Iris pigment epithelial cell (primary cell): Measurements from ENCODE around the gene ATOX1.
A peak's percentile ranks its signal among the peaks of the same experiment; 100 is the strongest.
"Not testable (repeated sequence)": the region's sequence is repeated elsewhere in the genome, so short reads cannot be mapped to it uniquely, and the experiment has no call there.

Experiments
- DNase-seq: peaks from one replicate; pipeline ENCODE4 v3.0.0-alpha.2; 2011; ENCODE audit warnings: low read depth

ATOX1 gene

DNA sequence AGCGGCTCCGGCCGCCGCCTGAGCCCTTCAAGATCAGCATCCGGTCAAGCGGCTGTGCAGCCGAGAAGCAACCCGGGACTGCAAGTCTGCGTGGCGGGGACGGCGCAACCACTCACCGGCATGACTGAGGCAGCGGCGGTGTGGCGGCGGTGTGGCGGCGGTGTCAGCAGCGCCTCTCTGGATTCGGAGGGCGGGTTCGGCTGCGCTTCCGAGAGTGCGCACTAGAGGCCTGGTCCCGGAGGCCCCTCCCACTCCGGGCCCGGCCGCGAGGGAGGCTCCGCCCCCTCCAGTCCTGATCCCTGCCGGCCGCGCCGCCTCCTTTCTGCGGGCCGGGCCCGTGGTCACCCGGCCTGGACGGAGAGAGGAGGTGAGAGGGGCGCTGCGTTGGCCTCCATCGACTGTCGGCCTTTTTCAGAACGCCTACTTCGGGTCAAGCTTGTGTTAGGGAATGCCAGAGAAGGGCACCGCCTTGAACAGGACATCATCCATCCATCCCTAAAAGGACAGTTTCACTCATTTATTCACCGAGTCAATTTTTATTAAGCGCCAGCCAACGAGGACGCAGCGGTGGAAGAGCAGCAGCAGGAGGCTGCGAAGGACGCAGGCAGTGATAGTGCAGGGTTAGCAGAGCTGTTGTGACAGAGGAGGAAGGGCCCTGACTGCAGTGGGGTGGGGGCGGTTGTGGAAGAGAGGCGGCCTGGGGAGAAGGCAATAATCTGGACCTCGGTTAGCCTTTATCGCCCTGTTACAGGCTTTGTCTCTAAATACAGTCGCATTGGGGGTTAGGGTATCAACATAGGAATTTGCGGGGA, at the start of gene ATOX1:
ATOX1 (minus strand) TSS at position 202 of the 812 bp plus-strand sequence; CDS start at position 122, 80 bp downstream.
- DNase-seq = peak; percentile 88

DNA sequence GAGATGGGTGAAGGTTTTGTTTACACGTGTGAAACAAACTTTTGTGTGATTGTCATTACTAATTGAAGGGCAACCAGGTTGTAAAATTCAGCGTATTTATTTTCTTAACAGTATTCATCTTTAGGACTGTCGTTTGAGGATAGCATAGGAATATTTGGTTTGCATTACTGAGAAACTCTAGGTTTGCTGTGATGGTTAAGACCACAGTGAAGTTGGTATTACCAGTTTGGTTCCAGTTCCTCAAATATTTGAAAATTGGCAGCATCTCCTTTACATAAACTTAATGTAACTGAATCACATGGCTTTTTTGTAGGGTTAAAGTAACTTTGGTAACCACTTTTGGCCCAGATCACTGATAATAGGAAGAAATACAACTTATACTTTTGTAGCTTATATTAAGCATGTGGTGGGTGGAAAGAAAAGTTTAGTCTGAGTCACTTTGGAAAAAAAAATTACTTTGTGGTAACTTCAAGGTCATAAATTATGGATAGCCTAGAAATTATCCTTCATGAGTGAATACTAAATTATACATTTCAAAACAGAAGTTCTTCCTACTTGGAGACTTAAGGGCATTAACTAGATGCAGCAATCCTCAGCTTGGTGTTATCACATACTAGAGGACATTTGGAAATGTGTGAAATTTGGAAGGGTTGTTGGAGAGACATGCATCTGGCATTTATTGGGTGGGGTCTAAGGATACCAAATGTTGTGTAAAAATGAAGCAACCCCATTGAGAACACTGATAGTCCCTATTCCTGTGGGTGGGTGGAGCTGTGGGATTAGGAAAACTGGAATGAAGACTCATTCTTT, 47.2 kb upstream of the ATOX1 start:
- peak; percentile 65 for DNase-seq

GRCh38 chr5:151800532-151800931, 42.1 kb upstream of the ATOX1 start:
- no peak for DNase-seq

DNA sequence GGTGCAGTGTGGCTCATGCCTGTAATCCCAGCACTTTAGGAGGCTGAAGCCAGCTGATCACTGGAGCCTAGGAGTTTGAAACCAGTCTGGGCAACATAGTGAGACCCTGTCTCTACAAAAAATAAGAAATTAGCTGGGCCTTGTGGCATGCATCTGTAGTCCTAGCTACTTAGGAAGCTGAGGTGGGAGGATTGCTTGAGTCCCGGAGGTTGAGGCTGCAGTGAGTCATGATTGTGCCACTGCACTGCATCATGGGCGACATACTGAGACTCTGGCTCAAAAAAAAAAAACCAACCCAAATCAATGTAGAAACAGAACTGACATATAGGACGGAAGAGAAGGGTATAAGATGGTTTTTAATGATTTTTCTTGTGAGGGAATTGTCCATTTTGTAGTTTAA, 41.0 kb upstream of the ATOX1 start:
- DNase-seq = peak; percentile 71

DNA sequence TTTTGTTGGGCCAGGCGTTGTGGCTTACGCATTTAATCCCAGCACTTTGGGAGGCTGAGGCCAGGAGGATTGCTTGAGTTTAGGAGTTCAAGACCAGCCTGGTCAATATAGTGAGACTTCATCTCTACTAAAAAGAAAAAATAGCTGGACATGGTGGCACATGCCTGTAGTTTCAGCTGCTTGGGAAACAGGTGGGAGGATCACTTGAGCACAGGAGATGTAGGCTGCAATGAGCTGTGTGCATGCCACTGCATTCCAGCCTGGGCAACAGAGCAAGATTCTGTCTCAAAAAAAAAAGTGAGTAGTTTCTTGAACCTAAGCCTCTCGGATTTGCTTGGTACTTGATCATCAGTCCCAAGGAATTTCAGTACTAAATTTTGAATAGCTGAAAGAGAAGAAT, 40.2 kb upstream of the ATOX1 start:
- no peak for DNase-seq

DNA sequence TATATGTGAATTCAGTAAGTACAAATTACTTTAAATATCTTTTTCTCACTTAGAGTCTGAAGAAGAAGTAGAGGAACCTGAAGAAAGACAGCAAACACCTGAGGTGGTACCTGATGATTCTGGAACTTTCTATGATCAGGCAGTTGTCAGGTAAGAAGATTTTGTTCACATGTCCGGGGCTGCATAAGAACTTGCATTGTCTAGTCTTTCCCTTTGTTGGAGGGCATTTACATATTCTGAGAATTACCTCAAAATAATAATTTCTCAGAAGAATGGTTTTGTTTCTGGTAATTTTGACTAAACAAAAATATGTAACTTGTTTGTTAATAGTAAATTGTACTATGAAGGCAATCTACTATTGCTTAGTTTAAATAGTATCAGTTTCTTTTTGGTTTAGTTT, 37.0 kb upstream of the ATOX1 start:
- no peak for DNase-seq

DNA sequence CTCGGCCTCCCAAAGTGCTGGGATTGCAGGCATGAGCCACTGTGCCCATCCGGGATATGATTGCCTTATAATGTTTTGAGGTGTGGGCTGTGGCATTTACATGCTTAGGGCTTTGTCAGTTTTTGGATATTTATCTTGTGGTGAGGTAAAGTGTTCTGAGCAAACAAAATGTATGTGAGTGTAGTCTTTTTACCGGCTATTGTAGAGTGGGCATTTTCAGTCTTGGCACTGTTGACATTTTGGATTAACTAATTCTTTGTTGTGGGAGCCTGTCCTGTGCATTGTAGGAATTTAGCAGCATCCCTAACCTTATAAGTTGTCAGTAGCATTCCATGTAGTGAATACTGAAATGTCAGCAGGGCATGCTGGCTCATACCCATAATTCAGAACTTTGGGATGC, 34.9 kb upstream of the ATOX1 start:
- no peak for DNase-seq

- no peak for DNase-seq
Measured at GRCh38 chr5:151787817-151788216, 29.4 kb upstream of the ATOX1 start.

DNA sequence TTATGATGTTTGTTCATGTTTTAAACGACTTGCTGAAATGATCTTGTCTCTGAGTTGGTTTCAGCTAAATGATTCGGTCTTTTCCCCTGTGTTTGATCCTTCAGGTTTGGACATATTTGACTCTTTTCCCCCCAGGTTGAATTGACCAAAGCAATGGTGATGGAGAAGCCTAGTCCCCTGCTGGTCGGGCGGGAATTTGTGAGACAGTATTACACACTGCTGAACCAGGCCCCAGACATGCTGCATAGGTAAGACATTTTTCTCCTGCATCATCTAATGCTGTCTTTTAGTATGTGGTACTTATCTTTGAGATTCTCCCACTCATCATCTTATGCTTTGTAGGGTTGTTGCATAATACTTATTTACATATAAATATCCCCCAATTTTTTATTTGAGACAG, 28.0 kb upstream of the ATOX1 start:
- no peak for DNase-seq

DNA sequence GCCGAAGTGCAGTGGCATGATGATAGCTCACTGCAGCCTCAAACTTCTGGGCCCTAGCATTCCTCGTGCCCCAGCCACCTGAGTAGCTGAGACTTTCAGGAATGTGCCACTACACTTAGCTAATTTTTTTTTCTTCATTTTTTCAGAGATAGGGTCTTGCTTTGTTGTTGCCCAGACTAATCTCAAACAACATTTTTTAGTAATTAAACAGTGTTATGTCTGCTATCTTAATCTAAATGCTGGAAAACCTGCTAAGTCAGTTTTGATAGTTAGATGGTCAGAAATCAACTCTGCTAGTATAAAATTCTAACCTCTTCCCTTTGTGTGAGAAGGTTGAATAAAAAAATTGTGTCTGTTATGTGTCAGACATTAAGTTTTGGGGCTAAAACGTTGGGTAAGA, 25.7 kb upstream of the ATOX1 start:
- DNase-seq = no peak

- not testable (repeated sequence) for DNase-seq
Measured at GRCh38 chr5:151783664-151784063, 25.2 kb upstream of the ATOX1 start.

GRCh38 chr5:151781201-151781600, 22.8 kb upstream of the ATOX1 start:
- DNase-seq = no peak

DNA sequence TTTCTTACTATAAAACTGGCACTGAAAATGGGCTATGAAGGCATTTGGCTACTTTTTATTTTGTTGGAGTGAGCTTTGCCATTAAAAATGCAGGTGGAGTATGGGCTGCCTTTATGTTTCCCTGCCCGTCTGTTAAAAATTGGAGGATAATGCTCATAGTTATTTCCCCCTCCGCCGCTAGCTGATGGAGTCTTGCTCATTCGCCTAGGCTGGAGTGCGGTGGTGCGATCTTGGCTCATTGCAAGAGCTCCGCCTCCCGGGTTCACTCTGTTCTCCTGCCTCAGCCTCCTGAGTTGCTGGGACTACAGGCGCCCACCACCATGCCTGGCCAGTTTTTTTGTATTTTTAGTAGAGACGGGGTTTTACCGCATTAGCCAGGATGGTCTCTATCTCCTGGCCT, 21.9 kb upstream of the ATOX1 start:
- no peak for DNase-seq

GRCh38 chr5:151779531-151780125, 21.2 kb upstream of the ATOX1 start:
- DNase-seq = no peak

DNA sequence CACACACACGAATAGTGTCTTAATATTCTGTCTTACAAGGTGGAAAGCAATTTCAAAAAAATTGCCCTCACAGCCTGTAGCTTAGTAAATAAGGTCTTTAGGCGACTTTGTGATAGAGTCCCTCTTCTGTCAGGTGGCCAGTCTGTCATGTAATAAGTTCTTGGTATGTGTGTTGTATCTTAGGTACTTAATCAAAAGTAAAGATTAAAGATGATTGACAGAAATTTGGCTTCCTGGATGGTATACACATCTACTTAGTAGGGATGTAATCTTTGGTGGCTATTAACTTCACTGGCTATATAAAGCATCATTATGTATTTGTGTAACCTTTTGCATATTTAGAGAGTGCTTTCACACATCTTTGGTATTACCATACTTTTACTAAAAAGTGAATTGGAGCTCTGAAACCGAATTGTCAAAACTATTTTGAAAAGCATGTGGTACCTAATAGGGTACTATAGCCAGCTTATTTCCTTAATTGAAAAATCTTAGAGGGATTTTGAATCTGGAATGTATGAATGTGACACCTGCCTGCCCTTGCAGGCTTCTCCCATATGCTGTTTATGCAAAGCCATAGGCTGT, 16.7 kb upstream of the ATOX1 start:
- DNase-seq = no peak

DNA sequence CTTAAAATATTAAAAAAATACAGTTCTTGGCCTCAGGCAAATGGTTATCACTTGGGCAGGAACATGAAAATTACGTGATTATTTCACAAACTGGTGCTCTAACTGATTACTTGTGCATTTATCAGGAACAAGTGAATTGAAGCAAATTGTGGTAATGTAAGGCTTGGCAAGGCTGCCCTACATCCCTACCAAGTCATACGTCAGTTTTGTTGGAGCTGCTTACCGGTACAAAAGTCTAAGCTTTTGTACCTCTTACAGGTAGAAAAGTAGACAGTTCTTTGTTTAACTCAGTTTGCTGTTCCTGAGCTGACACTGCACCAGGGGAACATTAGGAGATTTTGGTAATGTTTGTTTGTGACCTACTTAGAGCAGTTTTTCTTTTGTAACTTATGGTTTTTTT, 15.5 kb upstream of the ATOX1 start:
- DNase-seq = no peak

DNA sequence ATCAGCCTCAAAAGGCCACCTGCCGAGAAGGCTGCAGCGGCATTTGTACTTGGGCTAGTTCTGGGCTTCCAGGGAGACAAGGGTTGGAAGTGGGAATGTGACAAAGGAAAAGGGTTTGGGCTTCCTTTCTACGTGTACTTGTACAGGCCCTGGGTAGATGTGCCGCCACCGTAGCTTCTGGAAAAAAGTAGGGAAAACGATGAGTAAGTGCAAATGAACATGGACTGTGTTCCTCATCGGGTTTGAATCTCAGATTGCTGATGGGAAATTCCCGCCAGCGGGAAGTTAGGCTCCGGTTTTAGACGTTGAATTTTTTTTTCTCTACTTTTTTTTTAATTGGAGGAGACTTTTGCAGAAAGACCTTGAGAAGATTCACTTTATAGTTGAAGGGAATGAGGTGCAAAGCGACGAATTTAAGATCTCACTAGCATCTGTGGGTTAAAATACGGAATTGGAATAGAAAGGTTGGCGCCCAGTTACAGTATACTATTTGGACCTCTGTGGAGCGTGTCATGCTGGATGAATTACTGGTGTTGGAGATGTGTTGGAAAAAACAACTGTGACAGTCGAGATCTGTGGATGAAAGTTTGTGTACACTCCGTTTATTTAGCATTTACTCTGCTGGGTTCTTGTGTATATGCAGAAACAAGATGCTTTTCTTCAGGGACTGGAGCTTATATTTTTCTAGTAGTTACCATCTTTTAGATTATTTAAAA, 14.6 kb upstream of the ATOX1 start:
- DNase-seq = peak; percentile 42

DNA sequence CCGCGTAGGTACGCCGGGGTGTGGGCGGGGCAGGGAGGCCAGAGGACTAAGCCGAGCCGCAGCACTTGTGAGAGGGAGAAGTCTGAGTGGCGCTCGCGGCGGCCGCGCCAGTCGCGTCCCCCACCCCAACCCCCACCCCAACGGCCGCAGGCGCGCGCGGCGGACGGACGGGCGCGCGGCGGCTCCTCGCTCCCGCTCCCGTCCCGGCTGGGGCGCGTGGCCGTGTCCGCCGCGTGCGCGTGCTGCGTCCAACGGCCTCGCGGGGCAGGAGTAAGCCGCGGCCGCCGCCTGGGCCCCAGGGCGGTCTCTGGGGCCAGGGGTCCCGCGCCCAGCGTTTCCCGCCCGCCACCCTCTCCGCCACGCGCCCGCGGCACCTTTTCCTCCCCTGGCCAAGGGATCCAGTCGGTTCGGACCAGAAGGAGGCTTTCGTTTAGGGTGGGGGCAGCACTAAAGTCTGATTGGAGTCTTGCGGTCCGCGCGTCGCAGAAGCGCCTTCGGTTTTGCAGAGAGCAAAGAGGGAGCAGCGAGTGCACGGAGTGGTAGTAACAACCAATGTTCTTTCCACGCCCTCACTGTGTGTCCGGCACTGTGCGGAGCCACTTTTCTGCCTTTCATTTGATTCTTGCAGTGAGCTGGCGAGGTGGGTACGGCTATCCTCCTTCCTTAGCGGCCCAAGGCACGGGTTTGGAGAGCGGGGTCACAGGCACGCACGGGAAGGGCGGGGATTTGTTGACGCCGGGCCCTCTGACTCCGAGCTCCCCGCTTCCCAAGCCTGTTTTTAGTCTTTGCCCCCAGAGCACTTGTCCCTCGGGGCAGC, 13.8 kb upstream of the ATOX1 start:
- peak; percentile 49 for DNase-seq

GRCh38 chr5:151771259-151772028, 13.0 kb upstream of the ATOX1 start, which contains the start of gene G3BP1:
Gene G3BP1, plus strand, starts transcription at chr5:151771954. Its CDS starts 14,667 bp downstream, at chr5:151786621.
- peak; percentile 100 for DNase-seq
